ENCODE data around the gene ZNF143. TPM values are rescaled to one million over a fixed set of nuclear protein-coding genes. Genes with fewer than 3 reads are reported as not detected.

The ZNF143 gene
- total RNA-seq, 1 experiment from 2014 or later, result 29.2 TPM

- Histone ChIP-seq H3K79me1 (ENCODE audit: insufficient read depth, low read depth, low read length, poor library complexity, severe bottlenecking) (no peaks in the 10 kb centered on the region), H3K9ac (ENCODE audit: extremely low read depth, insufficient read length, low read length) (peak within 1 kb of the TSS; percentile 92), H2AFZ (ENCODE audit: low read length) (no peak within 1 kb of the TSS), H3T11ph (ENCODE audit: low read length) (no peak within 1 kb of the TSS), H2BK15ac (ENCODE audit: low read depth, low read length) (no peak within 1 kb of the TSS), H3K9me3 (ENCODE audit: control insufficient read depth, low read depth, low read length) (no peaks in the 10 kb centered on the region), H2BK12ac (ENCODE audit: insufficient read length, low read depth, low read length) (no peak within 1 kb of the TSS), H3K4ac (ENCODE audit: low read depth, low read length) (no peak within 1 kb of the TSS; the same call in 1 of the 2 replicates), H3K27ac (ENCODE audit: insufficient read length, low read depth, low read length) (peak within 1 kb of the TSS; percentile 38), H3K56ac (ENCODE audit: insufficient read length, low read depth, low read length) (no peak within 1 kb of the TSS), H3K18ac (ENCODE audit: insufficient read length, low read depth, low read length) (peak within 1 kb of the TSS; percentile 82), H3K23me2 (ENCODE audit: insufficient read length, low read depth, low read length, poor library complexity, severe bottlenecking) (peaks cover 12% of the 10 kb centered on the region), H2BK5ac (ENCODE audit: insufficient read length, low read length) (no peak within 1 kb of the TSS), H4K5ac (ENCODE audit: insufficient read length, low read depth, low read length) (no peak within 1 kb of the TSS), H4K20me1 (ENCODE audit: control insufficient read depth, insufficient read depth, insufficient read length) (no peaks in the 10 kb centered on the region), H4K8ac (replicated peaks; ENCODE audit: insufficient read length, low read depth, low read length) (no peak within 1 kb of the TSS), H3K23ac (ENCODE audit: insufficient read length, low read depth, low read length) (no peak within 1 kb of the TSS), H3K79me2 (ENCODE audit: insufficient read depth, low read length) (peaks cover 24% of the 10 kb centered on the region), H2AK5ac (ENCODE audit: insufficient read length, low read length) (no peak within 1 kb of the TSS), H2BK20ac (ENCODE audit: low read depth, low read length, poor library complexity, severe bottlenecking) (no peak within 1 kb of the TSS), H4K91ac (ENCODE audit: insufficient read length, low read depth, low read length) (no peak within 1 kb of the TSS), H3K4me1 (ENCODE audit: insufficient read depth, low read length) (peaks cover 3% of the 10 kb centered on the region; the same call in 1 of the 2 replicates), H2BK120ac (ENCODE audit: low read depth, low read length, poor library complexity, severe bottlenecking) (no peak within 1 kb of the TSS), H3K27me3 (ENCODE audit: insufficient read depth, low read length) (no peaks in the 10 kb centered on the region), H3K4me2 (ENCODE audit: insufficient read depth, insufficient read length, low read length) (peak within 1 kb of the TSS; percentile 62), H3K14ac (ENCODE audit: insufficient read depth, low read length) (peak within 1 kb of the TSS; percentile 93)
- peaks cover 36 to 39% (median 38%) of the 10 kb centered on the region in 3 experiments for H3K36me3 Mint-ChIP-seq (ENCODE audit: insufficient read depth in 1 of 3, low read depth in 3 of 3)
- H3K27me3 Mint-ChIP-seq (ENCODE audit: low read depth), result no peaks in the 10 kb centered on the region
- H3K4me3 Mint-ChIP-seq, result peak within 1 kb of the TSS; percentile 95 to 98
- no peak for TF ChIP-seq CTCF (conservative IDR thresholded peaks at IDR 0.05)
- peaks cover 40 to 49% of the 10 kb centered on the region in 2 experiments for H3K4me1 Mint-ChIP-seq
- DNase-seq, result peak; percentile 99
- WGBS (ENCODE audit: extremely low coverage, insufficient read length, low lambda C conversion rate), result no CpG with 5 or more reads among the region's 73 CpGs
- peaks cover 0 to 8% of the 10 kb centered on the region in 2 experiments; a peak in 1 of 5 replicates for H3K9me3 Mint-ChIP-seq
- peak within 1 kb of the TSS; percentile 91 to 98 (median 96); a peak in 6 of 7 replicates for H3K27ac Mint-ChIP-seq
Observed at GRCh38 chr11:9573052-9573774, 112.4 kb downstream of the ZNF143 start, which contains the start of gene WEE1. WEE1 (plus strand) TSS chr11:9573670; CDS start chr11:9573934, 264 bp downstream.

Data from H9 (cell line).